ENCODE data around the gene SLC39A3.

SLC39A3 gene

GRCh38 chr19:2763687-2764086 is 23.9 kb upstream of the SLC39A3 start:
- peaks cover 84% of the 10 kb centered on the region for H3K36me3 ChIP-seq (ENCODE audit: insufficient read depth, low read length)
- H3F3A ChIP-seq (ENCODE audit: insufficient read depth, low read length): no peaks in the 10 kb centered on the region
- no peak for TF ChIP-seq CTCF (IDR thresholded peaks at IDR 0.05; ENCODE audit: low read length)
- TF ChIP-seq EZH2 (IDR thresholded peaks at IDR 0.05; ENCODE audit: borderline replicate concordance, low read length): no peak
- no peaks in the 10 kb centered on the region for H3K4me1 ChIP-seq (ENCODE audit: insufficient read depth, low read length, severe bottlenecking)
- no peak overlapping the region for H3K27ac ChIP-seq (ENCODE audit: low read depth, low read length, poor library complexity, severe bottlenecking)
- H4K20me1 ChIP-seq (ENCODE audit: insufficient read depth, low read length): no peaks in the 10 kb centered on the region
- no peak overlapping the region for H3K4me3 ChIP-seq (ENCODE audit: low read depth, low read length, poor library complexity, severe bottlenecking)
- no peak overlapping the region for H3K4me2 ChIP-seq (ENCODE audit: low read length)
- H3K79me2 ChIP-seq (ENCODE audit: insufficient read depth, low read length): no peaks in the 10 kb centered on the region
- no peaks in the 10 kb centered on the region for H3K9me2 ChIP-seq (ENCODE audit: low read depth, low read length)
- H2AFZ ChIP-seq (ENCODE audit: low read length): no peak overlapping the region
- no peak overlapping the region for H3K9ac ChIP-seq (ENCODE audit: low read length)
- H3K9me3 ChIP-seq (ENCODE audit: low read length): no peaks in the 10 kb centered on the region
- no peaks in the 10 kb centered on the region for H3K27me3 ChIP-seq (ENCODE audit: insufficient read depth, low read length)

GRCh38 chr19:2762783-2763496 is 23.1 kb upstream of the SLC39A3 start:
- no peaks in the 10 kb centered on the region for H3K4me1 ChIP-seq (ENCODE audit: insufficient read depth, low read length, severe bottlenecking)
- peaks cover 82% of the 10 kb centered on the region for H3K36me3 ChIP-seq (ENCODE audit: insufficient read depth, low read length)
- H3K27ac ChIP-seq (ENCODE audit: low read depth, low read length, poor library complexity, severe bottlenecking): no peak overlapping the region

GRCh38 chr19:2761876-2762782 is 22.3 kb upstream of the SLC39A3 start:
- no peaks in the 10 kb centered on the region for H3K9me3 ChIP-seq (ENCODE audit: low read length)
- H2AFZ ChIP-seq (ENCODE audit: low read length): no peak overlapping the region
- no peaks in the 10 kb centered on the region for H3K79me2 ChIP-seq (ENCODE audit: insufficient read depth, low read length)
- H4K20me1 ChIP-seq (ENCODE audit: insufficient read depth, low read length): no peaks in the 10 kb centered on the region
- H3K9me2 ChIP-seq (ENCODE audit: low read depth, low read length): no peaks in the 10 kb centered on the region
- no peaks in the 10 kb centered on the region for H3K27me3 ChIP-seq (ENCODE audit: insufficient read depth, low read length)
- H3K4me3 ChIP-seq (ENCODE audit: low read depth, low read length, poor library complexity, severe bottlenecking): no peak overlapping the region
- H3K36me3 ChIP-seq (ENCODE audit: insufficient read depth, low read length): peaks cover 83% of the 10 kb centered on the region
- TF ChIP-seq EZH2 (IDR thresholded peaks at IDR 0.05; ENCODE audit: borderline replicate concordance, low read length) (no peak), CTCF (IDR thresholded peaks at IDR 0.05; ENCODE audit: low read length) (no peak)
- H3K9ac ChIP-seq (ENCODE audit: low read length): no peak overlapping the region
- H3K4me2 ChIP-seq (ENCODE audit: low read length): no peak overlapping the region
- no peak overlapping the region for H3K27ac ChIP-seq (ENCODE audit: low read depth, low read length, poor library complexity, severe bottlenecking)
- H3K4me1 ChIP-seq (ENCODE audit: insufficient read depth, low read length, severe bottlenecking): no peaks in the 10 kb centered on the region
- H3F3A ChIP-seq (ENCODE audit: insufficient read depth, low read length): no peaks in the 10 kb centered on the region

More at GRCh38 chr19:2762783-2763496, 23.1 kb upstream of the SLC39A3 start:
- Histone ChIP-seq H3F3A (ENCODE audit: insufficient read depth, low read length) (no peaks in the 10 kb centered on the region), H2AFZ (ENCODE audit: low read length) (no peak overlapping the region), H3K9me2 (ENCODE audit: low read depth, low read length) (no peaks in the 10 kb centered on the region), H3K9ac (ENCODE audit: low read length) (no peak overlapping the region), H3K9me3 (ENCODE audit: low read length) (no peaks in the 10 kb centered on the region), H3K4me3 (ENCODE audit: low read depth, low read length, poor library complexity, severe bottlenecking) (no peak overlapping the region), H4K20me1 (ENCODE audit: insufficient read depth, low read length) (no peaks in the 10 kb centered on the region), H3K79me2 (ENCODE audit: insufficient read depth, low read length) (no peaks in the 10 kb centered on the region), H3K27me3 (ENCODE audit: insufficient read depth, low read length) (no peaks in the 10 kb centered on the region), H3K4me2 (ENCODE audit: low read length) (no peak overlapping the region)
- TF ChIP-seq EZH2 (IDR thresholded peaks at IDR 0.05; ENCODE audit: borderline replicate concordance, low read length) (no peak), CTCF (IDR thresholded peaks at IDR 0.05; ENCODE audit: low read length) (no peak)

All from OCI-LY1 (cell line).